ENCODE results near the gene NOXRED1. TPM values are rescaled to one million over a fixed set of nuclear protein-coding genes. Genes with fewer than 3 reads are reported as not detected.

NOXRED1 gene
- total and polyA plus RNA-seq, 2 donors (not counting 1 experiment from before 2014, with no cell fraction given): 0.42 to 1.5 TPM

DNA sequence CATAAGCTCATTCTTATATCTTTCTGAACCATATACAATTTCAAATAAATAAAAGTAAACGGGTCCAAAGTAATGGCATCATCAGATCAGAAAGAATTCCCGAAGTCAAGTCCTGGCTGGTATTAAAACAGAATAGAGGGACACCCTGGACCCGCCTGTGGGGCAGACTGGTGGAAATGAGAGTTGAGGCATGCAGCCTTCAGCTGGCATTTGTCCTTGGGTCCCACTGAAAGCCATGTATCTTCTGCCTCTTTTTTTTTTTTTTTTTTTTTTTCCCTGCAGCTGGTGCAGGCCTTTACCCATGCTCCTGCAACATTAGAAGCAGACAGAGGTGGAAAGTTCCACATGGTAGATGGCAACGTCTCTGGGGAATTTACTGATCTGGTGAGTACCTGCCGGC lies 44.5 kb upstream of the NOXRED1 start:
- H3K4me1 ChIP-seq (ENCODE audit: control insufficient read depth in 2 of 2, insufficient read depth in 2 of 2, low read length in 2 of 2): no peaks in the 10 kb centered on the region
- Mint-ChIP-seq H3K4me3 (no peak overlapping the region), H3K9me3 (ENCODE audit: insufficient read depth) (no peaks in the 10 kb centered on the region), H3K27me3 (no peaks in the 10 kb centered on the region), H3K4me1 (no peaks in the 10 kb centered on the region), H3K27ac (no peak overlapping the region)
- H3K27me3 ChIP-seq (replicated peaks in 1 of 4; ENCODE audit: control extremely low read depth in 1 of 4, control insufficient read depth in 3 of 4, insufficient read depth in 4 of 4, low read length in 3 of 4): no peaks in the 10 kb centered on the region
- H3K9me3 ChIP-seq (ENCODE audit: control extremely low read depth in 1 of 3, control insufficient read depth in 2 of 3, insufficient read depth in 1 of 3, low read length in 2 of 3): no peaks in the 10 kb centered on the region
- H3K27ac ChIP-seq (ENCODE audit: low read length in 2 of 2): no peak overlapping the region
- 86% methylated on average over 4 of the region's 5 CpGs for WGBS (ENCODE audit: insufficient coverage)
- ChIA-PET POLR2A (no interaction called here), CTCF (interaction anchor here (0.6 kb wide), 1 partner anchor 72 kb away, joined by 3 read pairs; no protein-coding TSS in a partner anchor)
- peaks cover 0 to 66% of the 10 kb centered on the region in 2 experiments for H3K36me3 ChIP-seq (replicated peaks in 1 of 2; ENCODE audit: control extremely low read depth in 1 of 2, control insufficient read depth in 1 of 2, extremely low read depth in 1 of 2, insufficient read depth in 2 of 2, low read length in 1 of 2)
- H2AFZ ChIP-seq (ENCODE audit: insufficient read depth, low read depth, low read length, poor library complexity, severe bottlenecking): no peak overlapping the region
- H3K4me2 ChIP-seq (replicated peaks; ENCODE audit: low read depth, low read length, poor library complexity, severe bottlenecking): no peak overlapping the region
- no peak overlapping the region for H3K9ac ChIP-seq (ENCODE audit: low read length)
- peaks cover 9% of the 10 kb centered on the region for H4K20me1 ChIP-seq (ENCODE audit: control insufficient read depth, insufficient read depth, low read length, poor library complexity, severe bottlenecking)
- no peak overlapping the region for H3K4me3 ChIP-seq (ENCODE audit: control extremely low read depth in 1 of 5, extremely low read depth in 1 of 5, insufficient read depth in 1 of 5, low read depth in 2 of 5, low read length in 4 of 5)
- intact Hi-C loops (cut with micrococcal nuclease): no loop called here
- ATAC-seq (ENCODE audit: low read depth) (no peak), DNase-seq (no peak)
- TF ChIP-seq, protein P1, sequence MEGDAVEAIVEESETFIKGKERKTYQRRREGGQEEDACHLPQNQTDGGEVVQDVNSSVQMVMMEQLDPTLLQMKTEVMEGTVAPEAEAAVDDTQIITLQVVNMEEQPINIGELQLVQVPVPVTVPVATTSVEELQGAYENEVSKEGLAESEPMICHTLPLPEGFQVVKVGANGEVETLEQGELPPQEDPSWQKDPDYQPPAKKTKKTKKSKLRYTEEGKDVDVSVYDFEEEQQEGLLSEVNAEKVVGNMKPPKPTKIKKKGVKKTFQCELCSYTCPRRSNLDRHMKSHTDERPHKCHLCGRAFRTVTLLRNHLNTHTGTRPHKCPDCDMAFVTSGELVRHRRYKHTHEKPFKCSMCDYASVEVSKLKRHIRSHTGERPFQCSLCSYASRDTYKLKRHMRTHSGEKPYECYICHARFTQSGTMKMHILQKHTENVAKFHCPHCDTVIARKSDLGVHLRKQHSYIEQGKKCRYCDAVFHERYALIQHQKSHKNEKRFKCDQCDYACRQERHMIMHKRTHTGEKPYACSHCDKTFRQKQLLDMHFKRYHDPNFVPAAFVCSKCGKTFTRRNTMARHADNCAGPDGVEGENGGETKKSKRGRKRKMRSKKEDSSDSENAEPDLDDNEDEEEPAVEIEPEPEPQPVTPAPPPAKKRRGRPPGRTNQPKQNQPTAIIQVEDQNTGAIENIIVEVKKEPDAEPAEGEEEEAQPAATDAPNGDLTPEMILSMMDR (IDR thresholded peaks at IDR 0.05): no peak
- TF ChIP-seq EZH2 (IDR thresholded peaks at IDR 0.05; ENCODE audit: borderline replicate concordance, insufficient read depth, low read depth, low read length, poor library complexity, severe bottlenecking): no peak
- H3K79me2 ChIP-seq (ENCODE audit: control insufficient read depth, insufficient read depth, low read length): no peaks in the 10 kb centered on the region

DNA sequence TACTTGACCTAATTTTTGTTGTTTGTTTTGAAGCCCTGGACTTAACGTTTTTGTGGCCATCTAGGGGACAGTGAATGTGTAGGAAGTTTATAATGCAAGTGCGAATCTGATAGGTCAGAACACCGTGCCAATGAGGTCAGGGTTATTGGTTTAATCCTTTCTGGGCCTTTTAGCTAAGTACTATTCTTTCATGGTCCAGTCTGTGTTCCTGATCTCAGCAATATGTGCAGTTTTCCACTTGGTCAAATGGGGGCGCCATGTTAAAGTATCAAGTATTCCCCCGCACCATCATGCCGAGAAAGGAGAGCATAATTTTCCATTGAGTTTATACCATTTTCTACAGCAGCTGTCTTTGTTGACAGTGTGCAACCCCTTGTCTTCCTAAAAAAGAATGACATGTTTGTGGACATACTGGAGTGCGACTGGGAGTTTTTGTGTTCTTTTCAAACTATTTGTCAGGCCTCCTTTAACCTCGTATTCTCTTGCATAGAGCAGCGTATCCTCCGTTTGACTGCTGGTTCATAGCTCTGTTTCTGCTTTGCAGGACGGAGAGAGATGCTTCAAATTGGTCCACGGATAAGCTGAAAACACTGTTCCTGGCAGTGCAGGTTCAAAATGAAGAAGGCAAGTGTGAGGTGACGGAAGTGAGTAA lies 35.9 kb upstream of the NOXRED1 start:
- peak overlapping the region in 1 of 2 donors; percentile 91 for H3K27ac ChIP-seq (ENCODE audit: low read length in 2 of 2)
- H3K9me3 ChIP-seq (ENCODE audit: control extremely low read depth in 1 of 3, control insufficient read depth in 2 of 3, insufficient read depth in 1 of 3, low read length in 2 of 3): no peaks in the 10 kb centered on the region
- peaks cover 7 to 43% of the 10 kb centered on the region in 2 experiments for H3K36me3 ChIP-seq (replicated peaks in 1 of 2; ENCODE audit: control extremely low read depth in 1 of 2, control insufficient read depth in 1 of 2, extremely low read depth in 1 of 2, insufficient read depth in 2 of 2, low read length in 1 of 2)
- POLR2A ChIA-PET: interaction anchor here (2.0 kb wide), 1 partner anchor 82 kb away, joined by 9 read pairs; the partner anchor contains the start of genes SAMD15 and TMED8
- peaks cover 46% of the 10 kb centered on the region for H4K20me1 ChIP-seq (ENCODE audit: control insufficient read depth, insufficient read depth, low read length, poor library complexity, severe bottlenecking)
- H3K4me3 ChIP-seq (ENCODE audit: control extremely low read depth in 1 of 5, extremely low read depth in 1 of 5, insufficient read depth in 1 of 5, low read depth in 2 of 5, low read length in 4 of 5): peak overlapping the region; percentile 51 to 99 (median 82)
- peak overlapping the region; percentile 89 for H3K4me2 ChIP-seq (replicated peaks; ENCODE audit: low read depth, low read length, poor library complexity, severe bottlenecking)
- peak overlapping the region; percentile 91 for H3K9ac ChIP-seq (ENCODE audit: low read length)
- H3K79me2 ChIP-seq (ENCODE audit: control insufficient read depth, insufficient read depth, low read length): peaks cover 55% of the 10 kb centered on the region
- intact Hi-C loops (cut with micrococcal nuclease): loop anchor here (2.0 to 5.0 kb wide), 4 partner anchors 92 to 497 kb away; no protein-coding TSS in a partner anchor
- WGBS (ENCODE audit: insufficient coverage): 59% methylated on average over 11 of the region's 13 CpGs
- no peaks in the 10 kb centered on the region for H3K9me3 Mint-ChIP-seq (ENCODE audit: insufficient read depth)
- ATAC-seq (ENCODE audit: low read depth): no peak
- TF ChIP-seq, protein P1 (IDR thresholded peaks at IDR 0.05): peak; percentile 71
- no peak for TF ChIP-seq EZH2 (IDR thresholded peaks at IDR 0.05; ENCODE audit: borderline replicate concordance, insufficient read depth, low read depth, low read length, poor library complexity, severe bottlenecking)
- H2AFZ ChIP-seq (ENCODE audit: insufficient read depth, low read depth, low read length, poor library complexity, severe bottlenecking): peak overlapping the region; percentile 98
- H3K4me3 Mint-ChIP-seq: peak overlapping the region; percentile 100
- CTCF ChIA-PET: interaction anchor here (0.6 to 4.3 kb wide), 13 partner anchors 23 to 310 kb away, joined by 3 to 20 read pairs (median 5); partner anchors contain the start of genes GSTZ1 and POMT2
- H3K4me1 ChIP-seq (ENCODE audit: control insufficient read depth in 2 of 2, insufficient read depth in 2 of 2, low read length in 2 of 2): peaks cover 21 to 24% of the 10 kb centered on the region in 2 donors
- H3K27me3 ChIP-seq (replicated peaks in 1 of 4; ENCODE audit: control extremely low read depth in 1 of 4, control insufficient read depth in 3 of 4, insufficient read depth in 4 of 4, low read length in 3 of 4): no peaks in the 10 kb centered on the region
- H3K27ac Mint-ChIP-seq: peak overlapping the region; percentile 99
- peak; percentile 72 for DNase-seq
- H3K4me1 Mint-ChIP-seq: peaks cover 39% of the 10 kb centered on the region
- H3K27me3 Mint-ChIP-seq: no peaks in the 10 kb centered on the region

Data from B cell (primary cell).